Measurements from ENCODE around the gene UBE2G2.

GRCh38 chr21:44784810-44785209 lies 16.8 kb downstream of the UBE2G2 start:
- TF ChIP-seq CTCF (conservative IDR thresholded peaks at IDR 0.05; ENCODE audit: low read depth, low read length) = no peak
- no peak for TF ChIP-seq EZH2 (IDR thresholded peaks at IDR 0.05; ENCODE audit: borderline replicate concordance, low read depth, low read length, poor library complexity, severe bottlenecking)

All from A673 (cell line).